HG02678 (cell line): ENCODE results near the gene DAGLA.

Source experiments
- ATAC-seq: cut with Tn5 transposase; IDR thresholded peaks from one replicate; pipeline ENCODE4 v1.9.1; 2021; ENCODE audit warnings: mild to moderate bottlenecking, moderate library complexity; ENCODE audit not compliant: unreplicated experiment

The DAGLA gene

GRCh38 chr11:61690706-61691379, 10.7 kb downstream of the DAGLA start:
- ATAC-seq: no peak

- ATAC-seq: no peak
These were observed 11.4 kb downstream of the DAGLA start for GRCh38 chr11:61691380-61692156.

- ATAC-seq: no peak
These were observed 13.9 kb downstream of the DAGLA start for GRCh38 chr11:61693922-61694601.

- ATAC-seq: no peak
These were observed 14.4 kb downstream of the DAGLA start for GRCh38 chr11:61694602-61694939.

GRCh38 chr11:61694946-61695706, 14.9 kb downstream of the DAGLA start:
- no peak for ATAC-seq

- ATAC-seq: no peak
These were observed 15.7 kb downstream of the DAGLA start for GRCh38 chr11:61695917-61696316.

- ATAC-seq: no peak
These were observed 16.4 kb downstream of the DAGLA start for GRCh38 chr11:61696602-61697001.

- ATAC-seq: no peak
These were observed 16.9 kb downstream of the DAGLA start for GRCh38 chr11:61697078-61697502.

GRCh38 chr11:61697764-61698163, 17.6 kb downstream of the DAGLA start:
- no peak for ATAC-seq

GRCh38 chr11:61698173-61698948, 18.2 kb downstream of the DAGLA start:
- no peak for ATAC-seq

- no peak for ATAC-seq
These were observed 19.6 kb downstream of the DAGLA start for GRCh38 chr11:61699737-61700160.

- ATAC-seq: no peak
These were observed 20.0 kb downstream of the DAGLA start for GRCh38 chr11:61700212-61700611.

GRCh38 chr11:61700720-61701119, 20.5 kb downstream of the DAGLA start:
- no peak for ATAC-seq

- ATAC-seq: no peak
These were observed 21.2 kb downstream of the DAGLA start for GRCh38 chr11:61701242-61701886.

GRCh38 chr11:61702701-61703312, 22.6 kb downstream of the DAGLA start:
- no peak for ATAC-seq

- no peak for ATAC-seq
These were observed 24.6 kb downstream of the DAGLA start for GRCh38 chr11:61704838-61705237.

GRCh38 chr11:61706452-61707400, 26.5 kb downstream of the DAGLA start:
- no peak for ATAC-seq

GRCh38 chr11:61707574-61707973, 27.4 kb downstream of the DAGLA start:
- ATAC-seq: no peak
